ENCODE data around the gene PLIN3. TPM values are rescaled to one million over a fixed set of nuclear protein-coding genes. Genes with fewer than 3 reads are reported as not detected.
A peak's percentile ranks its signal among the peaks of the same experiment; 100 is the strongest.

PLIN3 gene
- total and polyA plus RNA-seq, 2 of the 8 experiments (the other 6 are each of a cell fraction or from before 2014, with no cell fraction given), result 60.7 to 61.5 TPM

DNA sequence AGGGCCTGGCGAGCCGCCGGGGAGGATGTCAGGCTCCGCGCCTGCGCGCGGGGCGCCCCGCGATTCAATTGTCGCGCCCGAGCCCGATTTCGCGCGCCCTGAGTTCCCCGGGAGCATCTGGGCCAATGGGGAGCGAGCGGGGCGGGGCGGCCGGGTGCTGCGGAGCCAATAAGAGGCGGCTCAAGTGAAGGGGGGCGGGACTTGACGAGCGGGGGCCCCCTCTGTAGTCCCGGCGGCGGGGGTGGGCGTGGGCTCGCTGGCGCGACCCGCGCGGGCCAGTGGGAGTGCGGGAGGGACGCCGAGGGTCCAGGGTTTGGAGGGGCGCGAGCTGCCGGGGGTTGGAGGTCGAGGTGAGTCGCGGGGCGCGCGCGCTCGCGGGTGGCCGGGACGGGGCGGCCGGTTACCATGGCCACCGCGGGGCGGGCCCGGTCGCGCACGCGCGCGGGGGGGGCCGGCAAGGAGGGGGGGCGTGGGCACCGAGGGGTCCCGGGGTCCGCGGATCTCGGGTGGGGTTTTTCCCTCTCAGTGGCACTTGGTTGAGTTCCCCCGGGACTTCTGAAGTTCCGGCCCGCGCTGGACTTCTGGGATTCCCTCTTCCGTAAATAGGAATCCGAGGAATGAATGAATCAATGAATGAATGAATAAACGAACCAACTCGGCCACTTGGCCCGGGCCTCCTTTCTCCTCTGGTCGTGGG lies 42.6 kb upstream of the PLIN3 start (continued):
- TF ChIP-seq RXRA (IDR thresholded peaks at IDR 0.05; ENCODE audit: insufficient read depth, low read depth, low read length) (no peak), BACH1 (IDR thresholded peaks at IDR 0.05; ENCODE audit: low read length) (peak; percentile 44; the same call in 1 of the 2 replicates), TAF7 (optimal IDR thresholded peaks at IDR 0.05; ENCODE audit: borderline replicate concordance, low read depth, low read length) (no peak), YY1 (IDR thresholded peaks at IDR 0.05; ENCODE audit: low read depth, low read length) (no peak), GTF2F1 (IDR thresholded peaks at IDR 0.05; ENCODE audit: borderline replicate concordance, low read depth, low read length) (no peak), PHF8 (conservative IDR thresholded peaks at IDR 0.05; ENCODE audit: low read depth, low read length) (0 out of 2 replicates have a peak, but pooled peaks have one; percentile 1), TCF12 (IDR thresholded peaks at IDR 0.05; ENCODE audit: low read depth, low read length) (no peak), HDAC6 (IDR thresholded peaks at IDR 0.05; ENCODE audit: low read depth, low read length) (no peak), SIN3A (conservative IDR thresholded peaks at IDR 0.05 in 1 of 2, IDR thresholded peaks at IDR 0.05 in 1 of 2; ENCODE audit: low read depth in 1 of 2, low read length in 2 of 2) (no peak), RBBP5 (IDR thresholded peaks at IDR 0.05; ENCODE audit: borderline replicate concordance, low read depth, low read length) (no peak)
- TF ChIP-seq, protein P1, sequence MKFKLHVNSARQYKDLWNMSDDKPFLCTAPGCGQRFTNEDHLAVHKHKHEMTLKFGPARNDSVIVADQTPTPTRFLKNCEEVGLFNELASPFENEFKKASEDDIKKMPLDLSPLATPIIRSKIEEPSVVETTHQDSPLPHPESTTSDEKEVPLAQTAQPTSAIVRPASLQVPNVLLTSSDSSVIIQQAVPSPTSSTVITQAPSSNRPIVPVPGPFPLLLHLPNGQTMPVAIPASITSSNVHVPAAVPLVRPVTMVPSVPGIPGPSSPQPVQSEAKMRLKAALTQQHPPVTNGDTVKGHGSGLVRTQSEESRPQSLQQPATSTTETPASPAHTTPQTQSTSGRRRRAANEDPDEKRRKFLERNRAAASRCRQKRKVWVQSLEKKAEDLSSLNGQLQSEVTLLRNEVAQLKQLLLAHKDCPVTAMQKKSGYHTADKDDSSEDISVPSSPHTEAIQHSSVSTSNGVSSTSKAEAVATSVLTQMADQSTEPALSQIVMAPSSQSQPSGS (IDR thresholded peaks at IDR 0.05; ENCODE audit: low read length), result no peak
